Fibroblast of pulmonary artery (primary cell): Measurements from ENCODE around the gene FAM78B.

Source experiments
- DNase-seq: peaks from one replicate; pipeline ENCODE4 v3.0.0-alpha.2; 2010; ENCODE audit warnings: low read depth
- H3K4me3 ChIP-seq: replicated peaks from 2 replicates; pipeline ENCODE4 v1.5.1; 2011; ENCODE audit warnings: low read depth, mild to moderate bottlenecking, control low read depth, low read length, moderate library complexity
- TF ChIP-seq, protein P1 (sequence below): IDR thresholded peaks from 2 replicates; pipeline ENCODE4 v1.5.1; 2011; ENCODE audit warnings: mild to moderate bottlenecking, control low read depth, low read length, inconsistent platforms; ENCODE audit errors: missing control alignments

FAM78B gene

DNA sequence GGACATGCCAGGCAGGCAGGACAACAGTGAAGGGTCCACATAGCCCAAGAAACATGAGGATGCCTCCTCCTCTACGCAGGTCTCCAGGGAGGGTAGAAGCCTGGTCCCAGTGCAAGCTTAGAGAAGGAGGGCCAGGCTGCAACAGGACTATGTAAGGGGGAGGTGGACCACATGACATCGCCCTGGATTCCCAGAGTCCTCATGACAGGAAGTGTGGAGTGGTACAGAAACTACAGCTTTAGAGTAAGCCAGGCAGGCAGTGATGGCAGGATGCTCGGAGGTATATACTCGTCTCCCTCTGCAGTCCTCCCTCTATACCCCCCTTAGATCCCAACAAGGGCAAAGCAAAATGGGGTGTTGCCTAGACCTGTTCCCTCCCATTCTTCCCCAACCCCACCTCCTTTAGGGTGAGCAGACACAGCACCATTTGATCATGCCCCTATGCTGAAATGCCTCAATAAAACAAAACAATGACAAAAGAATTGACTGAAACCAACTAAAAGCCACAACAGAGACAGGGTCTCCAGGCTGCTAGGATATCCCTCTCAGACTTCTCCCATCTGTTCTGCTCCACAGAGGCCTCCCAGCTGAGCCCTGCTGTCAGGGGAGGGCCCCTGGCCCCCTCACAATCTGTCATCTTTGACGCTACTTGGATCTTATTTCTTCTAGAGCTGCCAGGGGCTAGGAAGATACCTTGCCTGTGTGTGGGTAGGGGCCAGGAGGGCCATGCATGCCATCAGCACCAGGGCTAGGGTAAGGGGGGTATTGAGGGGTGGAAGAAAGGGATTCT, 13.1 kb downstream of the FAM78B start:
- H3K4me3 ChIP-seq = no peak overlapping the region
- TF ChIP-seq, protein P1, sequence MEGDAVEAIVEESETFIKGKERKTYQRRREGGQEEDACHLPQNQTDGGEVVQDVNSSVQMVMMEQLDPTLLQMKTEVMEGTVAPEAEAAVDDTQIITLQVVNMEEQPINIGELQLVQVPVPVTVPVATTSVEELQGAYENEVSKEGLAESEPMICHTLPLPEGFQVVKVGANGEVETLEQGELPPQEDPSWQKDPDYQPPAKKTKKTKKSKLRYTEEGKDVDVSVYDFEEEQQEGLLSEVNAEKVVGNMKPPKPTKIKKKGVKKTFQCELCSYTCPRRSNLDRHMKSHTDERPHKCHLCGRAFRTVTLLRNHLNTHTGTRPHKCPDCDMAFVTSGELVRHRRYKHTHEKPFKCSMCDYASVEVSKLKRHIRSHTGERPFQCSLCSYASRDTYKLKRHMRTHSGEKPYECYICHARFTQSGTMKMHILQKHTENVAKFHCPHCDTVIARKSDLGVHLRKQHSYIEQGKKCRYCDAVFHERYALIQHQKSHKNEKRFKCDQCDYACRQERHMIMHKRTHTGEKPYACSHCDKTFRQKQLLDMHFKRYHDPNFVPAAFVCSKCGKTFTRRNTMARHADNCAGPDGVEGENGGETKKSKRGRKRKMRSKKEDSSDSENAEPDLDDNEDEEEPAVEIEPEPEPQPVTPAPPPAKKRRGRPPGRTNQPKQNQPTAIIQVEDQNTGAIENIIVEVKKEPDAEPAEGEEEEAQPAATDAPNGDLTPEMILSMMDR = no peak
- DNase-seq = no peak

DNA sequence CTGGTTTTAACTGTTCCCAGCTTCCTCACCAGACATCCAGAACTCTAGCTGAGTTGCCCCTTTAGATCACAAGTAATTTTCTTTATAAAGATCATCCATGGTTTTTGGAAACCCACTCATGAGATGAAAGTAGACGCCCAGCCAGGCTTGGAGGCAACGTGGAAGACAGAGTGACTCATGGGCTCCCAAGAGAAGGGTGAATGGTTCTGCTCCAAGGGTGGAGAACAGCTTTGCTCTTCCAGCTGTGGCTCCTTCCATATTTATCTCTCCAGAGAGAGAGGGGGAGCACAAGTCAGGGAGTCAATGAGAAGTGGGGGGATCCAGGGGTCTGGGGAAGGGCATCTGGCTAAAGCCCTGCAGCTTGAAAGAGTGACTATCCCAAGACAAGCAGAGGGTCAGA, 13.8 kb downstream of the FAM78B start:
- DNase-seq = no peak
- no peak overlapping the region for H3K4me3 ChIP-seq
- TF ChIP-seq, protein P1 = no peak

DNA sequence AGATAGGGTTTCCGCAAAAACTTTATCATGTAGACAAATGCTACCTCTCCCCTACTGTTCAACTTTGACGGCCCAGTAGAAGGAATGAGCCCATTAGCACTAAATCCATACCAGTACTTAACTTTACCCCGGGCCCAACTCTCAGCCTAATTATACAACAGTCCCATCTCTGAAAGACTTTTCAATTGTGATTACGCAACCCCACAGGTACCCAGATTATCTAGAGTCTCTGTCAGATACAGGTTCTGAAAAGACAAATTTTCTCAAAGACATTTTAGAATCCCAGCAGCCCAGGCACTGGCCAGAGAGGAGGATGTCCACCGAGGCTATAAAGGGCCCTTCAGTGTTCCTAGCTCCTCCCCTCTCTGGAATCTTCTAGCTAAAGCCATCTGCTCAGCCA, 15.0 kb downstream of the FAM78B start:
- no peak overlapping the region for H3K4me3 ChIP-seq
- TF ChIP-seq, protein P1 = no peak
- no peak for DNase-seq

DNA sequence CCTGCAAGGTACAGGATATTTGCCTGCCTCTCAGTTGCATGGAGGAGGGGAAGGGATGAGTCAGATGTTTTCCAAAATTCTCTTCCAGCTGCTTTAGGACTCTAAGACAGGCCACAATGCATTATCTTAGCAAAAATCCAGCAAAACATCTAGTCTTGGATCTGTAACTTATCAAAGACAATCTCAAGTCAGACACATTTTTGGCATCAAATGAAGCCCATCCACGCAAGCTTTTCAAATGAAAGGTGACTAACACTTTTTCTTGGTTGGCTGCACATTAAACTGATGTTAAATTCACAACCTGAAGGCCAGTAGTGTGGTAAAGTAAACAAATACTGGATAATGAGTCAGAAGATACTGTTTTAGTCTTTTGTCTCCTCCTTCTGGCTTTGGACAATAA, 21.3 kb downstream of the FAM78B start:
- TF ChIP-seq, protein P1 = no peak
- H3K4me3 ChIP-seq = no peak overlapping the region
- DNase-seq = no peak

DNA sequence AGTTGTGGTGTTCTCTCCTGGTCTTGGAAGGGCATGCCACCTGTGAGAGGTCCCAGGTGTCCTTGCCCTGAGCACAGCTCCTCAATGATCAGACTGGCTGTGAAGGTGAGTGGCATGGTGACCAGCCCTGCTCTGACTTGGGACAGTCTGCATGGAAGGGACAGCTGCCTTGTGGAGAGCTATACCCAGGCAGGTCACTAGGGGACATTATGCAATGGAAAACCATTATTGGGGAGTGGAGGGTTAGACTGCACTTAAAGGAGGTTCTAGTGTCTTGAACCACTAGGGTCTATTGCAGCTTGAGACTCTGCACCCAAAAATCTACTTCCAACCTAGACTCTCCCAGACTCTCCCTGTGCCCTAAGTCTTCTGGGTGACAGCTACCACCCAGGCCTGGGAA, 24.8 kb downstream of the FAM78B start:
- TF ChIP-seq, protein P1 = no peak
- no peak overlapping the region for H3K4me3 ChIP-seq
- no peak for DNase-seq

DNA sequence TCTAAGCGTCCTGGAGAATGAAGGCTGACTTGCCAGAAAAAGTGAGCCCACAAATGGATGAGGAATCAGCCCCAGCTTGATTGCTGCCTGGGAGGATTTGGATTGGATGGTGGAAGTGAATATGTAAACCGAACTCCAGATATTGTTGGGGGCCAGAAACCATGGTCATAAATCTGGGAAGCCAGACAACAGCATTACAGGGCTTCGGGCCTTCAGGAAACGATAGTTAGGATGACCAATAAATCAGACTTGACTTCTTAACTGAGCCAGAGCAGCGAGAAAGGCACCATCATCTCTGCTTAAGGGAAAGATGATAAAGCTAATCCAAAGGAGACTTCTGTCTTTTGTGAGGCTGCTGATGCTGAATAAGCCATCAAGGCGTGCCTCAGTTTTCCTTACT, 26.6 kb downstream of the FAM78B start:
- no peak overlapping the region for H3K4me3 ChIP-seq
- no peak for DNase-seq
- TF ChIP-seq, protein P1 = no peak

DNA sequence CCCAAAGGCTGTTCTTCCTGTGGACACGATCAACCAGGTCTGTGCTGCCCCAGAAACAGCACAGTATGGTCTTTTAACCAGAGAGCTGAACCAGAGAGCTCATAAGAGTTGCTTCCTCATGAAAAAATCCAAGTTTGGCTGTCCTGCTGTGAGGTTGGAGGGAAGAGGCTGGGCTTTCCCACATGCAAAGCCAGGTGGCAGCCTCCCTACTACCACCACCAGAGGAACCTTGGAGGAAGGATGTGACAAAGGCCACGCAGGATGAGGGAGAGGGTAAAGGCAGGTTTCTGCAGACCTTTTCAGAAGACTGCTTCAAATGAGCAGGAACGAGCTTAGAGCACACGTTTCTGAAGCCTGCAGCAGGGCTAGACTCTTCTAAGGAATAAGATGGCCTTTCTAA, 27.1 kb downstream of the FAM78B start:
- H3K4me3 ChIP-seq = no peak overlapping the region
- DNase-seq = no peak
- TF ChIP-seq, protein P1 = no peak
